ENCODE data around the gene ABCC5.

DNA sequence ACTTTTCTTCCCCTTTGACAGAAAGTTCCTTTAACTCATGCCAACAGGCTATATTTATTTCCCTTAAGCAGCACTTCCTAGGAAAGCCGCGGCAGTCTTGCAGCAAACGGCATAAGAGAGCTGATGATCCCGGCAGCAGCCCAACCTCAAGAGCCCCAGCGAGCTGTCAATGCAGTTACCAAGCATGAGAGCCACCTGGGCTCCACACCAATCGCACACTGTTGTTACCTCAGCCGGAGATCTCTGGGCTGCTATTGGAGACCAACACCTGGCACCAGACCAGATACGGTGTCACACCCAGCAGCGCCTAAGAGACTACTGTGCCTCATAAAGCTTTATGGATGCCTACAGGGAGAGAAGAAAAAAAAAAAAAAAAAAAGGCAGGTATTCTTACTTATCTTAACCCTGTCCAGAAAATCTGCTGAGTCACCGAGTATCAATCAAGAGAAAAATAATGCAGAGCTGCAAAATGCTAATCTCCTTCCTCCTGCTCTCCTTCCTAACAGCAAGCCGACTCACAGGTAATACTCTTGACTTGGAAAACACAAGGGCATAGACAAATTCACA, 11.7 kb downstream of the ABCC5 start:
- TF ChIP-seq, protein P1, sequence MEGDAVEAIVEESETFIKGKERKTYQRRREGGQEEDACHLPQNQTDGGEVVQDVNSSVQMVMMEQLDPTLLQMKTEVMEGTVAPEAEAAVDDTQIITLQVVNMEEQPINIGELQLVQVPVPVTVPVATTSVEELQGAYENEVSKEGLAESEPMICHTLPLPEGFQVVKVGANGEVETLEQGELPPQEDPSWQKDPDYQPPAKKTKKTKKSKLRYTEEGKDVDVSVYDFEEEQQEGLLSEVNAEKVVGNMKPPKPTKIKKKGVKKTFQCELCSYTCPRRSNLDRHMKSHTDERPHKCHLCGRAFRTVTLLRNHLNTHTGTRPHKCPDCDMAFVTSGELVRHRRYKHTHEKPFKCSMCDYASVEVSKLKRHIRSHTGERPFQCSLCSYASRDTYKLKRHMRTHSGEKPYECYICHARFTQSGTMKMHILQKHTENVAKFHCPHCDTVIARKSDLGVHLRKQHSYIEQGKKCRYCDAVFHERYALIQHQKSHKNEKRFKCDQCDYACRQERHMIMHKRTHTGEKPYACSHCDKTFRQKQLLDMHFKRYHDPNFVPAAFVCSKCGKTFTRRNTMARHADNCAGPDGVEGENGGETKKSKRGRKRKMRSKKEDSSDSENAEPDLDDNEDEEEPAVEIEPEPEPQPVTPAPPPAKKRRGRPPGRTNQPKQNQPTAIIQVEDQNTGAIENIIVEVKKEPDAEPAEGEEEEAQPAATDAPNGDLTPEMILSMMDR (optimal IDR thresholded peaks at IDR 0.05 in 1 of 3, IDR thresholded peaks at IDR 0.05 in 1 of 3, conservative IDR thresholded peaks at IDR 0.05 in 1 of 3; ENCODE audit: extremely low read depth in 1 of 3, insufficient read depth in 2 of 3, low read length in 3 of 3), result no peak
- no peak for TF ChIP-seq EZH2 (IDR thresholded peaks at IDR 0.05; ENCODE audit: low read length)

Data from keratinocyte (primary cell).